HUES6 (cell line): ENCODE results near the gene CNIH2.

Source experiments
- H3K27ac ChIP-seq: 2 replicates; pipeline ENCODE4 v1.7.0; 2013; ENCODE audit warnings: low read depth, mild to moderate bottlenecking, low read length, inconsistent platforms
- H3K27me3 ChIP-seq: 2 replicates; pipeline ENCODE4 v1.6.1; 2013; ENCODE audit warnings: low read length; ENCODE audit not compliant: control insufficient read depth, insufficient read depth
- H3K36me3 ChIP-seq: 2 replicates; pipeline ENCODE4 v1.6.1; 2013; ENCODE audit warnings: low read length; ENCODE audit not compliant: control insufficient read depth, insufficient read depth
- H3K4me1 ChIP-seq: 2 replicates; pipeline ENCODE4 v1.6.1; 2013; ENCODE audit warnings: low read length; ENCODE audit not compliant: control insufficient read depth, insufficient read depth
- H3K4me3 ChIP-seq: 2 replicates; pipeline ENCODE4 v1.5.1; 2013; ENCODE audit warnings: low read depth, low read length
- H3K9ac ChIP-seq: one replicate; pipeline ENCODE4 v1.6.1; 2013; ENCODE audit warnings: mild to moderate bottlenecking, low read length
- H3K9me3 ChIP-seq: 2 replicates; pipeline ENCODE4 v1.6.1; 2013; ENCODE audit warnings: low read depth, low read length; ENCODE audit not compliant: control insufficient read depth, insufficient read depth

CNIH2 gene

GRCh38 chr11:66259225-66259624 lies 18.8 kb upstream of the CNIH2 start:
- Histone ChIP-seq H3K36me3 (peaks cover 43% of the 10 kb centered on the region), H3K27me3 (no peaks in the 10 kb centered on the region), H3K27ac (no peak overlapping the region), H3K9ac (no peak overlapping the region), H3K4me1 (peaks cover 7% of the 10 kb centered on the region; the same call in 1 of the 2 replicates), H3K9me3 (no peaks in the 10 kb centered on the region), H3K4me3 (no peak overlapping the region)

GRCh38 chr11:66259956-66260355 lies 18.0 kb upstream of the CNIH2 start:
- H3K9me3 ChIP-seq: no peaks in the 10 kb centered on the region
- H3K4me1 ChIP-seq: peaks cover 7% of the 10 kb centered on the region; the same call in 1 of the 2 replicates
- H3K27ac ChIP-seq: no peak overlapping the region
- H3K4me3 ChIP-seq: no peak overlapping the region
- H3K9ac ChIP-seq: no peak overlapping the region
- no peaks in the 10 kb centered on the region for H3K27me3 ChIP-seq
- H3K36me3 ChIP-seq: peaks cover 50% of the 10 kb centered on the region

- no peaks in the 10 kb centered on the region for H3K27me3 ChIP-seq
- H3K4me1 ChIP-seq: peaks cover 3% of the 10 kb centered on the region; the same call in 1 of the 2 replicates
- no peak overlapping the region for H3K4me3 ChIP-seq
- H3K27ac ChIP-seq: no peak overlapping the region
- no peaks in the 10 kb centered on the region for H3K9me3 ChIP-seq
- no peak overlapping the region for H3K9ac ChIP-seq
- H3K36me3 ChIP-seq: peaks cover 61% of the 10 kb centered on the region
These were observed 16.4 kb upstream of the CNIH2 start for GRCh38 chr11:66261578-66261977.

- H3K27me3 ChIP-seq: no peaks in the 10 kb centered on the region
- no peak overlapping the region for H3K9ac ChIP-seq
- H3K27ac ChIP-seq: no peak overlapping the region
- H3K9me3 ChIP-seq: no peaks in the 10 kb centered on the region
- H3K4me3 ChIP-seq: no peak overlapping the region
- no peaks in the 10 kb centered on the region for H3K4me1 ChIP-seq
- H3K36me3 ChIP-seq: peaks cover 61% of the 10 kb centered on the region
These were observed 15.8 kb upstream of the CNIH2 start for GRCh38 chr11:66262191-66262590.

GRCh38 chr11:66262696-66263095 lies 15.3 kb upstream of the CNIH2 start:
- Histone ChIP-seq H3K27me3 (no peaks in the 10 kb centered on the region), H3K9me3 (no peaks in the 10 kb centered on the region), H3K4me1 (no peaks in the 10 kb centered on the region), H3K36me3 (peaks cover 61% of the 10 kb centered on the region), H3K9ac (no peak overlapping the region), H3K4me3 (no peak overlapping the region), H3K27ac (no peak overlapping the region)

- Histone ChIP-seq H3K36me3 (peaks cover 61% of the 10 kb centered on the region), H3K9me3 (no peaks in the 10 kb centered on the region), H3K27me3 (no peaks in the 10 kb centered on the region), H3K27ac (no peak overlapping the region), H3K4me1 (no peaks in the 10 kb centered on the region), H3K4me3 (no peak overlapping the region), H3K9ac (no peak overlapping the region)
These were observed 14.7 kb upstream of the CNIH2 start for GRCh38 chr11:66263231-66263630.

GRCh38 chr11:66263785-66264184 lies 14.2 kb upstream of the CNIH2 start:
- H3K4me1 ChIP-seq: no peaks in the 10 kb centered on the region
- H3K27ac ChIP-seq: no peak overlapping the region
- no peaks in the 10 kb centered on the region for H3K27me3 ChIP-seq
- H3K4me3 ChIP-seq: no peak overlapping the region
- H3K36me3 ChIP-seq: peaks cover 61% of the 10 kb centered on the region
- H3K9ac ChIP-seq: no peak overlapping the region
- H3K9me3 ChIP-seq: no peaks in the 10 kb centered on the region

GRCh38 chr11:66264383-66264782 lies 13.6 kb upstream of the CNIH2 start:
- peaks cover 61% of the 10 kb centered on the region for H3K36me3 ChIP-seq
- H3K9ac ChIP-seq: no peak overlapping the region
- no peaks in the 10 kb centered on the region for H3K4me1 ChIP-seq
- H3K9me3 ChIP-seq: no peaks in the 10 kb centered on the region
- no peak overlapping the region for H3K27ac ChIP-seq
- H3K27me3 ChIP-seq: no peaks in the 10 kb centered on the region
- no peak overlapping the region for H3K4me3 ChIP-seq

GRCh38 chr11:66264914-66265313 lies 13.1 kb upstream of the CNIH2 start:
- Histone ChIP-seq H3K4me1 (no peaks in the 10 kb centered on the region), H3K4me3 (no peak overlapping the region), H3K9me3 (no peaks in the 10 kb centered on the region), H3K27ac (no peak overlapping the region), H3K27me3 (no peaks in the 10 kb centered on the region), H3K9ac (no peak overlapping the region), H3K36me3 (peaks cover 57% of the 10 kb centered on the region)

GRCh38 chr11:66265531-66266377 lies 12.2 kb upstream of the CNIH2 start:
- Histone ChIP-seq H3K27ac (no peak overlapping the region), H3K27me3 (no peaks in the 10 kb centered on the region), H3K36me3 (peaks cover 52% of the 10 kb centered on the region), H3K4me3 (no peak overlapping the region), H3K4me1 (no peaks in the 10 kb centered on the region), H3K9me3 (no peaks in the 10 kb centered on the region), H3K9ac (no peak overlapping the region)

GRCh38 chr11:66266378-66267038 lies 11.5 kb upstream of the CNIH2 start:
- Histone ChIP-seq H3K4me3 (peak overlapping the region; percentile 75; the same call in 1 of the 2 replicates), H3K27me3 (no peaks in the 10 kb centered on the region), H3K36me3 (peaks cover 45% of the 10 kb centered on the region), H3K27ac (no peak overlapping the region), H3K9ac (no peak overlapping the region), H3K4me1 (no peaks in the 10 kb centered on the region), H3K9me3 (no peaks in the 10 kb centered on the region)
